ENCODE measurements around the gene OBSL1.
A peak's percentile ranks its signal among the peaks of the same experiment; 100 is the strongest.

OBSL1 gene

DNA sequence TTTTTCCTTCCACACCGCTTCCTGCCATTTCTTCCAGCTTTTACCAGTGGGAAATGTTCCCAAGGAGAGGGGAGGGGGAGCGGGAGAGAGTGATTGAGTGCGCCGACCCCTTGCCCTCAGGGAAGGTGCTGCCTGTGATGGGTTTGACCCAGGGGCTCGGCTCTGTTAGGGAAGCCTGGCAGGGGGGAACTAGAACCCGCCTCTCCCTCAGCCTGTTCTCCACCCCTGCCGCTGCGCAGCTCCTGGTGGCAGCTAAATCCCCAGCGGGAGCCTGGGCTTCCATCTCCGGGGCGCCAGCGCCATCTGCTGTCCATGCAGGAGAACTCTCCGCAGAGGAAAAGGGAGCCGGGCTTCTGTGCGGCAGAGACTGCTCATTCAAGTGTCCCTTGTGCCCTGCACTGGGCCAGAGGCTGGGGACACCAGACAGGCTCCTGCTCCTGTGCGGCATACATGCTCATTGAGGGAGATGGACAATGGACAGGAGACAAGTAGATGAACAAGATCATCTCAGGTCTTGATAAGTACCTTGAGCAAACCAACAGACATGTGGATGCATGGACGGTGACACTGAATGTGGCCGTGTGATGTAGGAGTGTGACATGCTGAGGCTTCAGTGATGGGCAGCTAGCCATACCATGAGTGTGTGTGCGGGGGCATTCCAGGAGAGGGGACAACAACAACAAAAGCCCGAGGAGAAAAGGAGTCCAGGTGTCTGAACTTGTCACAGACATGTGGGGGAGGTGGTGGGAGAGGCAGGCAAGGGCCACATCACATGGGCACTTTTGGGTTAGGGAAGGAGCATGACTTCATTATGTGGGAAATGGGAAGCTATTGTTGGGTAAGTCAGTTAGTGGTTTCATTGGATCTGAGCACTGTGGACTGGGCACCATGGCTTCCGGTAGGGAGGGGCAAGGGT lies 41.0 kb downstream of the OBSL1 start:
- peak; percentile 86 for DNase-seq

DNA sequence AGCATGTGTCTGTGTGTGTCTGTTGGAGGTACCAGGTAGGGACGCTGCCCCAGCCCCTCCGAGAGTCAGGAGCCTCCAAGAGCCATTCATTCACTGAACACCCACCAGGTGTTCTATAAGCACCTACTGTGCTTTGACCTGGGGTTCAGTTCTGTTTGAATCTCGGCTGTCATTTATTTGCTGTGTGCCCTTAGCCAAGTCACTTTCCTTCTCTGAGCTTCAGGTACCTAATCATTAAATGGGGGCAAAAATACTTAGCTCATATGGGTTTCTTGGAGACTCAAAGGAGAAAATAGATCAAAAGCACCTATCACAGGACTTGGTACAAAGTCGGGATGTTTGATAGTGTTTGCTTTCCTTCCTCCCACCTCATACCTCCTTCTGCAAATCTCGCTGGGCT lies 43.9 kb downstream of the OBSL1 start:
- DNase-seq, result no peak

DNA sequence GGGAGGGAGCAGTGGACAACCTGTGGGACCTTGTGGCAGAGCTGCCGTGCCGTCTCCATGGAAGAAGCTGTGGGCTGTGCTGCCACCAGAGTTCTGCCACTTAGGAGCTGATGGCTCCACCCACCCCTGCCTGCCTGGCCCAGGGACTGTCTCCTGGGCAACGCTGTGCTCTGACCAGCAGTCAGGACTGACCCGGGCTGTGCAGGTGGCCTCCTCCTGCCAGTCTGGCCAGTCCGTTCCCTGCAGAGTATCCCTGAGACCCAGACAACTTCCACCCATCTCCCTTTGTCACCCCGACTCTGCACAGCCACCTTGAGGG lies 44.3 kb downstream of the OBSL1 start:
- DNase-seq, result no peak

DNA sequence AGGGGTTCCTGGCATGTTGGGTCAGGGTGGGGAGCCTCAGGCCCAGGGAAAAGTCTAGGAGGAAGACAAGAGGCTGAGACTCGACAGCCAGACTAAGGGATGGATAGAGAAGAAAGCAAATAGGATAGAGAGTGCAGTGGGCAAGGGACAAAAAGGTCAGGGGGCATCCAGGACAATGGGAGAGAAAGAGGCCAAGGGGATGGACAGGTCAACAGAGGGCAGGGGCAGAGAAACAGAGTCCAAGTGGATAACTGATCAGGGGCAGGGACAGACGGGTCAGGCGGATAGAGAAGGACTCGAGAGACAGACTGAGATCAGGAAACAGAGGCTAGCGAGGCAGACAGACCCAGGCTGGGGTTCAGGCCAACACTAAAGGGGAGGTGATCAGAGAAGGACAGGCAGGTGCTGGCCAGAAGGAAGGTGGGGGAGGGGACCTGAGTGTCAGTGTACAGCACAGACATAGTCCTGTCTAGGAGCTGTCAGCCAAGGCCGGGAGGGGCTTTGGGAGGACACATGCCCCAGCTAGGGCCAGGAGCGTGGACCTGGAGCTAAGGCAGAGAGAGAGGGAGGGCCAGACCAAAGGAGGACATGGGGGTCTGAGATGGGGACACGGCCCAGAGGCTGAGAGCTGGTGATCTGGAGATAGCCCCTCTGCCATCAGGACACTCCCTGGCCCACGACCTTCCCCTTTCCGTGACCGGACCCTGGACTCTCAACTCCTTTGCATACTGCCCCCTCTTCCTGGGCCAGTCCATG lies 44.8 kb downstream of the OBSL1 start:
- no peak for DNase-seq

DNA sequence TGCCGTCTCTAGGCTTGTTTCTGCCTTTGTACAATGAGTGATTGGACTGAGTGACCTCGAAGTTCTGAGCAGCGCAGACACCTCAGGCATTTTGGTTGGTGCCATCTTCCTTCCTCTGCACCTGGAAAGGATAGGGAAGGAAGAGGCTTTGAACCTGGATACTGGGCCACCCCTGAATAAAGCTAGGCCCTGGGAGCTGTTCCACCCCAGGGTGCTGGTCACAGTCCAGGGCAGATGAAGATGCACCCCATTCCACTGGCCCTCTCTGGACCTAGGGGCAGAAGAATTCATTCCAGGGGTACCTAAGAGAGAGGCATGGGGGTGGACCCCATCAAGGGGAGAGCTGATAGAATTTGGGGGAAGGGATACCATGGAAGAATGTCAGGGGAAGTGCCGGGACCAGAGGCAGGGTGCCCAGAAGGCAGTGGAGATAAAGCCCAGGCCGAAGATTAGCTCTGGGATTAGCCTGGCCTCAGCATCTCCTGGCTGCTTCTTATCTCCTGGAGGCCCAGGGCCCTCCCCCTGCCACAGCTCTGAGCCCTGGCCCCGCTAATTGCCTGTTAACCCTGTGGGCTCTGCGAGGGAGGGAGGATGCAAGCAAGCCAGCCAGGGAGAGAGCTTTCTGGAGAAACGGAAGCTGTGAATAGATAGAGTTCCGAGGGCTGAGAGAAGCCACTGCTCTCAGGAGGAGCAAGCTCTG lies 45.7 kb downstream of the OBSL1 start:
- DNase-seq, result no peak

DNA sequence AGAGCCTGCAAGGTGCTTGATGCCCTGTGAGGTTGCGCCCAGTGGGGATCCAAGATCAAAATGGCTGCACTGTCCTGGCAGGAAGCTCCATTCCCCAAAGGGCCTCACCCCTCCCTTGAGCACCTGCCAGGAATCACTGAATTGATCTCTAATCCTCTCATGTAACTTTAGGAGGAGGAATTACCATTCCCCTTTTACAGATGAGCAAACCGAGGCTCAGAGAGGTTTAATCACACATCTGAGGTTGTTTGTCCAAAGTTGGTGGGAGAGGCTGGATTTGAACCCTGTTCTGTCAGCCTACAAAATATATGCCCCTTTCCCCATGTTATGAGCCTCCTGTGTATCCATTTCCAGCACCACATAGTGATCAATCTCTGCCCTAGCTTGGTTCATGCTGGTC lies 46.5 kb downstream of the OBSL1 start:
- no peak for DNase-seq

DNA sequence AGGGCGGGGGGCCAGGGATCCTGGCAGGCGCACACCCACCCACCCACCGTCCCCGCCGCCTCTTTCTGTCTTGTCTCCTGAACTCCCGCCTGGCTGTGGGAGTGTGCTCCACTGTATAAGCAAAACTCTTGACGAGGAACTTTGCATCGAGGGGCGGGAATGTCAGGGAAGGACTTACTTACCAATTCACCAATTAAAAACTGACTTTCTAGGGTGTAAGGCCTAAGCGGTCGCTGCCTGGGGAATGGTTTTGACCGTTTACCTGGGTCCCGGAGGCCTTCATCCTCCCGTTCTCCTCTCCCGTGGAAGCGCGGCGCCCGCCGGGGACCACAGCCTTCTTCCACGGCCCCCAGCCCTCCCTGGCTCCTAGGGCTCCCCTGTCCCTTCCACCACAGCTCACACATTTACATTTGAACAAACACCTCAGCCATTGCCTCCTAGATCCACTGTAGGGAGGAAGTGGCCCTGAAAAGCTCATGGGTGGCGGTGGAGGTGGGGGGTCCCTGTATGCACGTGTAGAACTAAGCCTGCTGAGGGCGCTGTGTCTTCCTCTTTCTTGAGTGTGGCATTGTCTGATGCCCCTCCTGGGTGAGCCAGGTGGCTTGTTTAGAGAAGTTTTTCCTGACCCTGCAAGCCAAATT lies 48.2 kb downstream of the OBSL1 start:
- DNase-seq, result no peak

DNA sequence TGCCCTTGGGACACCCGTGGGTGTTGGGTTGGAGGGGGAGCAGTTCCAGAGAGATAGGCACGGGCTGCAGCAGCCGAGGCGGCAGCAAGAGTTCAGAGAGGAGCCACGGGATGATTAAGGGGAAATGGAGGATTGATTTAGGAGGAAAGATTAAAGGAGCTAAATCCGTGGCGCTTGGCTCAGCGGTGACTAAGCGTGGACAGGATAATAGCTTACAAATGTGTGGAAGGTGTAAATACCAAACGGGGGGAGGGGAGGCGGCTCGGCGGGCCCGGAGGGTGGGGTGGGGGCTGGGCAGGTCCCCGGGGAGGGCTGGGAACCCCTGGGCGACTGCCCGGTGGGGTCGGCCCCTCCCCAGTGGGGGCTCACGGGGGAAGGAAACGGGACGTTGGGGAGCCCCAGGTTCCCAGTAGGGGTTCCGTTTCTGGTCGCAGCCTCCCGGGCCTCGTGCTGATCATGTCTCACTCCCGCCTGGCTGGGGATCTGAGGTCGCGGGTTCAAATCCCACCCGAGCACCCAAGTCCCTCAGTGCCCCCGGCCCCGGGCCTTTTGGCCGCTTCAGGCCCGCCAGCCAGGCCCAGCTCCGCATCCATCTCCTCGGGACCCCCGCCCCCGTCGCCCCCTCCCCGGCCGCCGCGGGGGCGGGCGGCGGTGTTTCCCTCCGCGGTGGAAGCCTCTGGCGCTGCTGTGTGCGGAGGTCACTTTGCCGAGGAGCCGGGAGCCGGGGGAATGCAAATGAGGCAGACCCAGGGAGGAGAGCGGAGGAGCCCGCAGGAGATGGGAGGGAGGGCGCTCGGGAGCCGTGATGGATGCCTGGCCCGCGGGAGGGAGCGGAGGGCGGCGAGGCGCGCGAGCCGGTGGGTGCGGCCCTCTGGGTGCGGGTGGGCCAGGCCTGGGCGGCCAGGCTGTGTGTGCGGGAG lies 49.0 kb downstream of the OBSL1 start:
- DNase-seq, result peak; percentile 12

DNA sequence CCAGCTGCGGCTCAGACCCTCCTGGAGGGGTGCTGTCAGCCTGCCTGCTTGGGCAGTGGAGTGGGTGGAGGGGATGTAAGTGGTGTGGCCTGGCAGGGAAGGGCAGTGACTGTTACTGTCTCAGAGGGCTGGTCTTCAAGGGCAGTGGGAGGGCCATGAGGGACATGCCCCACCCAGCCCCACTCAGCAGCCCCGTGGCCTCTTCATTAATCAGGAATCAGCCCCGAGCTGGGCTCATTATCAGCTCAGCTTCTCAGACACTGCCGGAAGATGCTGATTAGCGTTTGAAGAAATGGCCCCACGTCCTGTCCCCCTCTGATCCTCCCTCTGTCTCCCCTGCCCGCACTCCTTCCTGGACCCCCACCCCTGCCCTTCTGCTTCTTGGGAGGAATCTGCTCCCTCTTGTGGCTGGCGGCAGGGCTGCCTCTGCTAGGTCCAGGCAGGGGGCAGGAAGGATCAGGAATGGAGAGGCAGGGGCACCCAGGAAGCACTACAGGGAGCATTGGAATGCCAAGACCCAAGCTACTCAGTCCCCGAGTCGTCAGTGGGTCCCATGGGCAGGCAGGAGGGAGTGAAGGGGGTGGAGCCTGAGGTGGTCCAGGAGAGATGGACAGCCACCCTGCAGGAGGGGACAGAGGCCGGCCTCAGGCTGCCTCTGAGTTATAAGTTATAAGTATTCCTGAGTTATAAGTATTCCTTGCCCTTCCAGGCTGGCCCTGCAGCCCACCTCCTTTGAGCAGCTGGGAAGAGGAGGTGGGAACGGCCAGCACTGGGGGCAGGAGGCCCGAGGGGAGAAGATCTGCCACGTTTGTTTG lies 50.1 kb downstream of the OBSL1 start:
- peak; percentile 20 for DNase-seq

DNA sequence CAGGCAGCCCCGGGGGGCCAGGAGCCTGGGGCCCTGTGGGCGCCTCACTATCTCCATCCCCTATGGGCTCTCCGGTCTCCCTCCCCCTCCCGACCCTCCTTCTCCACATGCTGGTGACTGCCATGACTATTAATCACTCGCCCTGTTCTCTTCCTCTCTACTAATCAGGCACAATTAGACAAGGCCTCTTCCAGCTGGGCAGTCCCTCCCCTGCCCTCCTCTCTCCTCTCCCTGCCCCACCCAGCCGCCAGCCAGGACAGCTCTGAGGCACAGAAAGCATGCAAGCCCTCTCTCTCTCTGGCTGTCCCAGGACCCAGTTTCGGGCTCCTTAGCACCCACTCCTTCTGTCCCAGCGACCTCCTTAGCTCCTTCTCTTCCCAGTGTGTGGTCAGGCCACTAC lies 51.3 kb downstream of the OBSL1 start:
- DNase-seq, result no peak

DNA sequence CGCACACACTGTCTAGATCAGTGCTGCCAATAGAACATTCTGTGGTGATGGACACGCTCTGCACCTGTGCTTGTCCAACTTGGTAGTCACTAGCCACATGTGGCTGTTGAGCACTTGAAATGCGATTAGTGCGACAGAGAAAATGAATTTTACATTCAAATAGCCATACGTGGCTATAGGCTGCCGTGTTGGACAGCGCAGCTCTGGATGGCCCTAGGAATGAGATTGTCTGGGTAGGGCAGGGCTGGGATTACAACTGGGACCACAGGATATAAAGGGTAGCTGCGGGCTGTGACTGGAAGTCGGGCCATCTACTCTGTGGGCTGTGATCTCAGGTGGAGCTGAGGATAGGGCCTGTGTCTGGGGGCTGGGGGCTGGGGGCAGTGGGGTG lies 51.8 kb downstream of the OBSL1 start:
- no peak for DNase-seq

DNA sequence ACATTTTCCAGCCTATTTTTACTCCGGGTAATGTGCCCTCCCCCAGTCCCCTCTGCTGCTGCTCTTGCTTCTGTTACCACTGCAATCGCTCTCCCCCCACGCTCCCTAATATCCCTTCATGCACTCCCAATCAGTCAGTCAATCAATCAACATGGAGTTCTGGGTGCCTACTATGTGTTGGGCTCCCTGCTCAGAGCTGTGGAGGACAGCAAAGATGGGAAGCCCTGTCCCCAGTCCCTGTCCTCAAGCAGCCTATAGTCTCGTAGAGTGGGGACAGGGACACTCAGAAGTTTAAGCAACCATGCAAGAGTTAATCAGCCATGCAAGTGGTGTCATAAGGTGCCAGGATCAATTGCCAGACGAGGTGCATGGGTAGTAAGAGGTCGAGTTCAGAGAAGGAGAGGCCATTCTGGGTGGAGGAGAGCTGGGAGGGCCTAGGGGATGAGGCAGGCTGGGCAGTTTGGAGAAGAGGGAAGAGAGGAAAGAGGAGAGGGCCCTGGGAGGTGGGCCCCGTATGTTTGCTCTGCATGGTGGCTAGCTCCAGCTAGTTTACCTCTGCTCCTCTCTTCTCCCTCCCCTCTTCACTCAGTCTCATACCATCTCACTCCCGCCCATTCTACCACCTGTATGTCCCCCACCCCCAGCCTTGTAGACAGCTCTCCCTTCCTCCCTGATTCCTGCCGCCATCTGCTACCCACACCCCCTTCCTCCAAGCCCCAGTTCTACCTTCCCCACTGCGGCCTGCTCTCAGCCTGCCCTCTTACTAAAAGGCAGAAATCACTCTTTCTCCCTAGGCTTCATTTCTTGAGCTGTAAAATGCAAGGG lies 53.2 kb downstream of the OBSL1 start:
- DNase-seq, result no peak

DNA sequence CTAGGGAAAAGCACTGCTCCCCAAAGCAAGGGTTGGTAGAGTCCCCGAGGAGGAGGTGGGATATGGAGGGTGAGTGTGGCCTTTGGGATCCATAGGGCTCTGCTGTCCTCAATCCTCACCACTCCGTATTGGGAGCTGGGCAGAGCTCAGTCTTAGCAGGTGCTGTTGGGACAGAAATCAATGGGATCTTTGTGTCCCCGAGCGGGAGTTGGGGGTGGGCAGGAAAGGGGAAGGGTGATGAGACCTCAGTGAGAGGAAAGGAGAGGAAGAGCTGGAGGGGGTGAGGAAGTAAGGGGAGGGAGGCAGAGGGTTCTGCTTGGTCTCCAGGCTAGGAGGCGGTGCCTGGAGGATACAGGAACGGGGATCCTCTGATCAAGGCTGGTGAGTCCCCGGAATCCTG lies 54.5 kb downstream of the OBSL1 start:
- no peak for DNase-seq

DNA sequence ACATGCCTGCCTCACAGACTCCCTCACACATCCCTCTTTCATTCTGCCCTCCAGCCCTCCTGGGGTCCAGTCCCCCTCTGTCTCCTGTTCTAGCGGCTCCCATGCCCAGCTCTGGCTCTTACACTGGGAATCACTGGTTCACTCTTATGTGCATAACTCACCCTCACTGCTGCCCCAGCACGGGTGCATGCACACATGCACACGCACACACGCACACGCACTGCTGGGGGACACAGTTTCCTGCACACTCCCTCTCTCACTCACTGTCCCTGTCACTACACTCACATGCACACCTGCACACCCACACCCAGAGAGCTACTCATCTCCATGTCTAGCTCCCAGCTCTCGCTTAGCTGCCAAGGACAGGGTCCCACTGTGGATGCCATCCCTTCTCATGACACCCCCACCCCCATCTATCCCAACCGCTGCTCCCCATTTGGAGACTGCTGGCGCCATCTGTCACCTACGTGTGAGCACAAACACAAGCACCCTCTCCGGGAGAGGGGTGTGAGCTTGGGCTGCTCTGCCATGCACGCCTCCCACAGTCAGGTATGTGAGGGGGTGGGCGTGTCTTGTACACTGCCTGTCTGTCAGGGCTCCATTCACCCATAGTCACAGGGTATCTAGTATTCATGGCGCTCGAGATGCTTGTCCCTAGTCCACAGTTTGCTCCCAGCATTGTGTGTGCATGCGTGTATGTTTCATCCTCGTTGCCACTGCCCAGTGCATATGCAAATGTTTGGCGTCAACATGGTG lies 55.3 kb downstream of the OBSL1 start:
- no peak for DNase-seq

DNA sequence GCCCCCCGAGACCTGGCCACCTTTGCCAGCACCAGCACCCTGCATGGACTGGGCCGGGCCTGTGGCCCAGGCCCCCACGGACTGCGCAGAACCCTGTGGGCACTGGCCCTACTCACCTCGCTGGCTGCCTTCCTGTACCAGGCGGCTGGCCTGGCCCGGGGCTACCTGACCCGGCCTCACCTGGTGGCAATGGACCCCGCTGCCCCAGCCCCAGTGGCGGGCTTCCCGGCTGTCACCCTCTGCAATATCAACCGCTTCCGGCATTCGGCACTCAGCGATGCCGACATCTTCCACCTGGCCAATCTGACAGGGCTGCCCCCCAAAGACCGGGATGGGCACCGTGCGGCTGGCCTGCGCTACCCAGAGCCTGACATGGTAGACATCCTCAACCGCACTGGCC lies 56.5 kb downstream of the OBSL1 start:
- DNase-seq, result no peak

DNA sequence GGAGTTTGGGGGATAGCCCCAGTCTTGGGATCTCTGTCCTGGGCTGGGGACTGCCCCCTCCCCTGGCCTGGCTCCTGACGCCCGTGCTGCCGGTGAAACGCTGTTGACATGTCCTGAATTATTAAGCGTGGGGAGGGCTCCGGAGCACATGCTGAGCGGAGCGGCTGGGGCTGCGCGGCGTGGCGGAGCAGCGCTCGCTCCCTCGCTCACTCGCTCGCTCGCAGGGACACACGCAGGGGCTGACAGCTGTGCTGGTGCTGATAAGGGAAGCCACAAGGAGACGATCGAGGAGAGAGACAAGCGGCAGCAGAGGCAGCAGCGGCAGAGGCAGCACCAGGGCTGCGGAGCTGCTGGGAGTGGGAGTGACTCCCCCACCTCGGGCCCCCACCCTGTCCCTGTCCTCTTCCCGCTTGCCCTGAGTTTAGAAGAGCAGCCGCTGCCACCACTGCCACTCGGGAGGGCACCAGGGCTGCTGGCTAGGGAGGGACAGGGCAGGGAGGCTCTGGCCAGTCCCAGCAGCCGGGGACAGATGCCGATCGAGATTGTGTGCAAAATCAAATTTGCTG lies 57.1 kb downstream of the OBSL1 start, which contains the start of gene ASIC4:
Gene ASIC4 (plus strand): TSS at position 287 of the 566 bp plus-strand sequence. CDS start 243 bp downstream, at position 530.
- DNase-seq, result no peak

DNA sequence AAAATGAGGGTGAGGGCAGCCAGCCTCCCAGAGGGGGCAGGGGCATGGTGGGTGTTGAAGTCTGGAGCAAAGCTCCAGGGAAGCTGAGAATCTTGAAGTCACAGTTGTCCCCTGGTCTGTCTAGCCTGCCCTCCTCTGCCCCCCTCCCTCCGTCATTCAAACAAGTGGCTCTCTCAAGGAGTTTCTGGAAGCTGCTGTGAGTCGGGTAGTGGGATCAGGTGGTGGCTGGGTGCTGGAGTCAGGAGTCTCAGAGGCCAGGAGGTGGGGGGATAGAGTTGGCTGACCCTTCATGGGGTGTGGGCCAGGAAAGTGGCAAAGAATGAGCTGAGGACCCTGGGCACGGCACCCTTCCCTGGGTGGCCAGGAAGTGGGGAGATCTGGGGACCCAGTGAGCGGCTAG lies 57.6 kb downstream of the OBSL1 start:
- no peak for DNase-seq

DNA sequence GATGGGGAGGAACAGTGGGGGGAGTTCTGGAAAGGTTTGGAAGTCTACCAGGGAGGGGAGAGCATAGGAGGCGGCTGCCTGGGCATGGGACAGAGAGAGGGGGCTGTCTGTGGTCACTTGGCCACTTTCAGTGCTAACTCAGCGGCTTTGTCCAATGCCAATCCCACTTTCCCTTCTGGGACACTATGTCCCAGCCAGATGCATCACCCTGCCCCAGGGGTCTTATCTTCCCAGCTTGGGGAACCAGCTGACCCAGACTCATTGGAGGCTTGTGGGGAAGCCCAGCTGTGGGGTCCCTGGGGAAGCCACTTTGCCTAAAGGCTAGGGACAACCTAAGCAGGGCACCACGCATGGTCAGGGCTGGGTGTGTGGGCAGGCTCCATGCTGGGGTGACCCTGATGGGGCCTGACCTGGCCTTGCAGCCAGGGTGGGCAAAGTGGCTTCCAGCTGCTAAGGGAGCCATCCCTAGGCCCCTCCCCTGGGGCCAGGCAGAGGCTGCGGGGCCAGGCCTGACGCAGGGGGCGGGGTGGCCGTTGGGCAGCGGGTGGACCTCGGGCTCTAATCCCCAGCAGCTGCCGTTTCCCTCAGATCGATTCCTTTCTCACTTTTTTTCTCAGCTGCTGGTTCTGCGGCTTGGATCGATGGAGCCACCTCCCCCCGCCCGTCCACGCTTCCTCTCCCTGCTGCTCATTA lies 58.7 kb downstream of the OBSL1 start:
- DNase-seq, result no peak
